H54 (cell line): ENCODE results near the gene CNTNAP2.

Experiments
- DNase-seq: peaks from one replicate; pipeline ENCODE4 v3.0.0; 2011; ENCODE audit warnings: low spot score, mixed read lengths; ENCODE audit not compliant: insufficient read length
- FAIRE-seq: peaks from 3 replicates; lab custom pipeline; 2011; peaks lifted over from hg19 to GRCh38; lab: Jason Lieb, UNC
- POLR2A ChIP-seq: IDR thresholded peaks from 2 replicates; pipeline ENCODE4 v1.6.1; 2011; ENCODE audit warnings: low read depth, mild to moderate bottlenecking, low read length

CNTNAP2 gene

DNA sequence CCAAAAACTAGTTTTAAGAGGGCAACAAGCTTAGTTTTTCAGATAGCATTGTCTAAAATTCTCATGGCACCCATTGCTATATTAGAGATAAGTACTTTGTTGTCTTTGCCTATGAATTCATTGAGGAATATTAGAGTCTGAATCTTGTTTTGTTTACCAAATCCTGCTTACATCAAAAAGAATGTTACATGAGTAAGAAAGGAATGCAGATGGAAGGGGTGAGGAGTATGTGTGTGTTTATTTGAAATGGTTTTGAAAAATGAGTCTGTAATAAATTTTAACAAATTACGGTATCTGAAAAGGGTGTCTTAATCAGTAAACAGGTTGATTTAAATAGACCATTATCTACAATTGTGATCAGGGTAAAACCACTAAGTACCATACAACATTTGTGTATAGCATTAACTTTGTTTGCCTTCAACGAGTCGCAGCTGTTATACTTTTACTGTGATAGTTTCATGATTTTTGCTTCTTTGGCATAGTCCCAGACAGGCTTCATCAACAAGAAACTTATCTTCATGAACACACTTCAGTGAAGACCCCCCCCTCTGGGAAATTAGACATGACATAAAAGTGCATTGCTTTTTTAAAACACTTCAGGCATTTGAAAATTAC, 1290.0 kb downstream of the CNTNAP2 start:
- TF ChIP-seq POLR2A: no peak
- DNase-seq (no peak), FAIRE-seq (no peak)

DNA sequence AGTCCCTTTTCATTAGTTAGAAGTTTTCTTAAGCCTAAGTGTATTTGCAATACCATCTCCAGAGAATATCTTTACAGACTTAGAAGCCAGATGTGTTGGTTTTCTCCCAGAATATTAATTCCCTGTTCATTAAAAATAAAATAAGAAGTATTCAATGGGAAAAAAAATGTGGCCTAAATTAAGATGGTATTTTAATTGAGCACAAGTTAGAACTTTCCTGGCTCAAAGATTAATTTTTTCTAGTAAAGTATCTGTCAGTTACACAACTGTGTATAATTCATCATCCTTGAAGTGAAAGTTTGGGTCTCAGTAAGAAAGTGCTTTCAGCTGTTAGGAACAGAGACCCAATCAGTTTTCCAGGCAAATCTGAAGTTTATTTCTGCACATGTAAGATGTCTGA, 1294.5 kb downstream of the CNTNAP2 start:
- DNase-seq: no peak
- no peak for FAIRE-seq
- no peak for TF ChIP-seq POLR2A

DNA sequence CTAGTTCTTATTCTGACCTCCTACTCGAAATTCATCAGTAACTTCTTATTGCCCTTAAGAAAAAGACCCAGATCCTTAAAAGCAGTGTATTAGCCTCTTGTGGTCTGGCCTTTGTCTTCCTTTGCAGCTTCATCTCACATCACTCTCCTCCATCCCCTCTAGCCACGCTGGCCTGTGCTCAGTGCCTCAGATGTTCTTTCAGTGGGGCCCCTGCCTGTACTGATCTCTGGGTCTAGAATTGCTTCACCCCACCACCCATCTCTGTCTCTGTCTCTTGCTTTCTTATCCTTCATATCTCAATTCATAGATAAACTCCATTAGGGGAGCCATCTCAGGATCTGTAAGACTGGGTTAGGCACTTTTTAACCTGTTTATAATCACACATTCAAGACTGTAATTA, 1295.5 kb downstream of the CNTNAP2 start:
- no peak for FAIRE-seq
- no peak for TF ChIP-seq POLR2A
- no peak for DNase-seq

DNA sequence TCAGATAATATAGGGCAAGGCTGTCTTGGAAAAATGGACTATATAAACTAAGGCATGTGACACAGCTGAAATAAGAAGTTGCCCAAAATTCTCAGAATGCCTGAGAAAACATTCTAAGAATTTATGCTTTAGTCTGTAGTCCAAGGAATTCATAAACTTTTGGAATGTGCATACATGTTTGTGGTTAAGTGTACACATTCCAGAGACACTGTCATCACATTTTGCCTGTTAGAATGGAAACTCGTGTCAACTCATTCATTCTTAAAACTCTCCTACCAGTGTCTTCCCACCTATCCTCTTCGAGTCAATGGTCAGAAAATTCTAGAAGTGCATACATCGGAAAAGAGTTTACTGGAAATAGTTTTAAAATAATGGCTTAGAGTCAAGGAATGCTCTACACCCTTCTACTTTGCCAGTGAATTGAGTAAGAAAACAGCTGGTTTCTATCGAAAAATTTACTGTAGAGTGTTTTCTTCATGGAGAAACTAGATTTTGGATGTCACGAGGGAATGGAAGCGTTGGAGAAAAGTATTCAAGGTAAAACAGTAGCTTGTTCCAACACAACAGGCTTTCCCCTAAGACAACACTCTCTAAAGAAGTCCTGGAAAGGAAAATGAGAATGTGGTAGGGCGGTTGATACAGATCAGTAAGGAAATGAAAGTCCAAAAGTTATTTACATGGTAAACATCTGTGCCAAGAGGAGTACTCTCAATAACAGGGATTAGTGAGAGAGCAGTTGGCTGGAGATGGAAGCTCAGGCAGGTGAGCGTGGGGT, 1296.4 kb downstream of the CNTNAP2 start:
- FAIRE-seq: peak; percentile 15
- TF ChIP-seq POLR2A: no peak
- DNase-seq: peak; percentile 16

DNA sequence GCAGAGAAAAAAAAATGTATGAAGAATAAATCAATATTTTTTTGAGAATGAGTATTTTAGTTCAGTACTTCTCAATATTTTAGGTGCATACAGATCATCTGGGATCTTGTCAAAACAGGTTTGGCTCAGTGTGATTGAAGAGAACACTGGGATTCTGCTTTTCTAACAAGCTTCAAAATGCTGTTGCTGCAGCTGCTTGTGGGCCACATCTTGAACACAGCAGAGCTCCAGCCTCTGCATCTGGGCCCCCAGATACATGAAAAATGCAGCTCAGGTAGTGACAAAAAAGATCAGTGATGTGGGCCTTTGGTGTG, 1296.9 kb downstream of the CNTNAP2 start:
- DNase-seq: no peak
- no peak for FAIRE-seq
- no peak for TF ChIP-seq POLR2A

DNA sequence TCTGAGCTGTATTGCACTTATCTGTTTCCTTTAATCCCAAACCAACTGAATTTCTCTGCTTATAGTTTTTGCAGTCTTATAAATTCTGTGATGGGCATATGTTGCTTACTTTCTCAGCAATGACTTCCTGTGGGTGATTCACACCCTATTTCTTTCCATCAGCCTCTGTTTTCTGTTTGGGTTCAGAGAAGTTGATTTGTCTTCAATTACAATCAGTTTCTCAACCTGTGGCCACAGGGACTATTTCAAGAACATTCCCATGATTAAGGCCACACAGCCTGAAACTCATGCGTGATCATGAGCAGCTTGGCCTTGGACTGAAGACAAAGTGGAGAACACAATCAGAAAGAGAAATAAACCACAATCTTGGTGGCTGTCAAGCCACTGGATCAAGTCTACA, 1299.4 kb downstream of the CNTNAP2 start:
- no peak for TF ChIP-seq POLR2A
- FAIRE-seq: no peak
- DNase-seq: no peak

DNA sequence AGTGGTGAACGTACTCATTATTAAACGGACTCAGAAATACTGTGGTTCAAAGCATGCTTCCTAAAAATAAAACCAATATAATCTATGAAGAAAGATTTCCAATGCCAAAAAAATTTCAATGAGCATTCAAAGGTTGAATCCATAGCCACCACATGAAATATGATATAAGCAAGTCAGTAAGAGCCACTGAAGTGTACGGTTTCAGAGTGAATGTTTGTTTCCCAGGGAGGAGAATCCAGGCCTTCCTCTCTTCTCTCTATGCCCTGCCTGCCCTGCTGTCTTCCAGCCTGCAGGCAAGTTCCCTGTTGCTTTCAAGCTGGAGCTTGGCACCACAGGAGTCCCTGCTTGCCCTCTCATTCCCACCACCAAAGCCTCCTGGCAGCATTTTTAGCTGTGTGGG, 1302.4 kb downstream of the CNTNAP2 start:
- DNase-seq (no peak), FAIRE-seq (no peak)
- no peak for TF ChIP-seq POLR2A

DNA sequence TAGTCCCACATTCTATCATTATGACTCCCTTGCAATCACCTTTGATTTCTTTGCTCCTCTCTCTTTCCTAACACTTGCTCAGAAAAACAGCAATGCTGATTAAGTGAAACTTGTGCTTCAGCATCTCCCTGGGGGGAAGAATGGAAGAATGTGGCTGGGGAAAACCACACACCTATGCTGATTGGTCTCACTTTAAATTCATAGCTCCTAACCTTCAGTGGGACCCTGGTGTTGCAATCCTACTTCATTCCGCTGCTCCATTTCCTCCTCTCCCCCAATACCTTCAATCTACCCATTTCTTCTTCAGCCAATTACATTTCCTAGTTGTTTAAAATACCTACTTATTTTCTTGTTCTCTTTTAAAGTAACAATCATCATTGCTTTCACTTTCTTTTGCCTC, 1307.3 kb downstream of the CNTNAP2 start:
- DNase-seq (no peak), FAIRE-seq (no peak)
- no peak for TF ChIP-seq POLR2A

DNA sequence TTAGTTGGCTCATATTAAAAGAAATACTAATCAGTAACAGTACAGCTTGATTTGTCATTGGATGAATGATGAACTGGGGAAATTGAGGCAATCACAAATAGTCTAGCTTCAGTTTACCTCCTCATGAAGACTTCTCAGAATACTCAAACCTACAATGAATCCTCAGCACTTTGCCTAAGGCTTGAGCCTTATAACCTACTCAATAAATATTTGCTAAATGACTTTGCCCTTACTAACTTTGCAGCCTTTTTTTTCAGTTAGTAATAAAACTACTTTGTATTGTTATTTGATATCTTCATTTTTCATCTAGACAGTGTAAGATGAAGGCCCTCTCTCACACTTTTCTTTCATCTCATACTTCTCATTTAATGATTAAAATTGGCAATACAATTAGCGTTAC, 1311.5 kb downstream of the CNTNAP2 start:
- TF ChIP-seq POLR2A: no peak
- FAIRE-seq (no peak), DNase-seq (no peak)

DNA sequence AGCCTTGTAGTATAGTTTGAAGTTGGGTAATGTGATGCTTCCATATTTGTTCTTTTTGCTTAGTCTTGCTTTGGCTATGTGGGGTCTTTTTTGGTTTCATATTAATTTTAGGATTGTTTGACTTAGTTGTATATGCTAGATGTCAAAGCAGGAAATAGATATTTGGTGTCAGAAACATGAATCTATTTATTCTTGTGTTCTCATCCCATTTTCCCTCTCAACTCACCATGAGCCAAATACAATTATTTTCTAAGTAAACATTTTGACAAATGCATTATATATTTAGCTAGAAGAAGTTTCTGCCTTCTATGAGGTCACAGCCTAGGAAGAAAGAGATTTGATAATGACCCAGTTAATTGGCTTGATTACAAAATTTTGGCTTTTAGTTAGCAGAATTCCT, 1313.4 kb downstream of the CNTNAP2 start:
- DNase-seq (no peak), FAIRE-seq (no peak)
- no peak for TF ChIP-seq POLR2A

DNA sequence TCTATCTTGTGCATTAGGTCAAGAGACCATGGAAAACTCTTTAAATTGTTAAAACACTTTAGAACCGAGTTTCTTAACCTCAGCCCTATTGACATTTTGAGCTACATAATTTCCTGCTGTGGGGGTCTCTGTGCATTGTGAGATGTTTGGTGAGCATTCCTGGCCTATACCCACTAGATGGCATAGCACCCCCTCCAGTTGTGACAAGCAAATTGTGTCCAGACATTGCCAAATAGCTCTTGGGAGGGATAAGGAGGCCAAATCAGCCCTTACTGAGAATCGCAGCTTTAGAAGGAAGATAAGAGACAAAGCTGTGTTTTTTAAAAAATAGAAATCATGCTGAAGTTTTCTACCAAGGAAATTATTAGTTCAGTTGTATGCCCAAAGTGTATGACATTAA, 1315.5 kb downstream of the CNTNAP2 start:
- DNase-seq (no peak), FAIRE-seq (peak; percentile 30)
- no peak for TF ChIP-seq POLR2A

DNA sequence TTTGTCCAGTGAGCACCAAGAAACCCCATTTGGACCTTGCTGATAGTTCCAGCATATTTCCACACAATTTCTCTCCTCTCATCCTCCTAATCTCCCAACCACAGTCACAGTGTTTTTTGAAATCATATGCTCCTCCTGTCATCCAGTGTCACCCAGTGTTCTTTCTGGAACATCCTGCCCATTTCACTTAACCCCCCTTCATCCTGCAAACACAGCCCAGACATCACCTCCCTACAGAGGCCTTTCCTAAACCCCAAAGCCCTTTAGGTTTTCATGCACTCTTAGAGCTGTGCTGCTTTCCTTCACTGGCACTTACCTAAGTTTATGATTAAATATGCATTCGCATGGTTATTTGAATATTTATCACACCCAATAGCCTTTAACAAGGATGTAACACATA, 1316.0 kb downstream of the CNTNAP2 start:
- TF ChIP-seq POLR2A: no peak
- no peak for FAIRE-seq
- no peak for DNase-seq

DNA sequence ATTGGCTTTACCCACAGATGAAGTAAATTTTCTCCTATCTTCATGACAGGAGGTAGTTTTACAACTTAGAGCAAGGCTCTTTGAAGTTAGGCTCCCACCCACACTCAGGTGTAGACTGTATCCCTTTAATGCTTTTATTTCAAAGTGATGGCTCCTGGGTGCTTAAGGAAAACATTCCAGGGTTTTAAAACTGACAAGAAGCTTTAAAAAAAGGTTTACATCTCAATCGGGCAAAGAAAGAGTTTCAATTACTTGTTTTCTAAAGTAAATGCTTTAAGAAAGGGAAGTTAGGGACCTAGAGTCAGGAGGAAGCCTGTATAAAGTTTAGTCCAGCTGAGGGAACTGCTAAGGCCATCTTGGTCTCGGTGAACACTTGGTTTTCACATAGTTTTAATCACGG, 1320.1 kb downstream of the CNTNAP2 start:
- TF ChIP-seq POLR2A: no peak
- no peak for DNase-seq
- no peak for FAIRE-seq

DNA sequence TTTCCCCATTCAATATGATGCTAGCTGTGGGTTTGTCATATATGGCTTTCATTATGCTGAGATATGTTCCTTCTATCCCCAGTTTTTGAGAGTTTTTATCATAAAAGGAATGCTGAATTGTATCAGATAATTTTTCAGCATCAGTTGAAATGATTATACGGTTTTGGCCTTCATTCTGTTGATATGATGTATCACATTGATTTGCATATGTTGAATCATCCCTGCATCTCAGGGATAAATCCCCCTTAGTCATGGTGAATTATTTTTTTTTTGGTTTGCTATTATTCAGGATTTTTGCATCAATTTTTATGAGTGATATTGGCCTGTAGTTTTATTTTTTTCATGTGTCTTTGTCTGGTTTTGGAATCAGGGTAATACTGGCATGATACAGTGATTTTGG, 1321.6 kb downstream of the CNTNAP2 start:
- no peak for FAIRE-seq
- TF ChIP-seq POLR2A: no peak
- DNase-seq: no peak

DNA sequence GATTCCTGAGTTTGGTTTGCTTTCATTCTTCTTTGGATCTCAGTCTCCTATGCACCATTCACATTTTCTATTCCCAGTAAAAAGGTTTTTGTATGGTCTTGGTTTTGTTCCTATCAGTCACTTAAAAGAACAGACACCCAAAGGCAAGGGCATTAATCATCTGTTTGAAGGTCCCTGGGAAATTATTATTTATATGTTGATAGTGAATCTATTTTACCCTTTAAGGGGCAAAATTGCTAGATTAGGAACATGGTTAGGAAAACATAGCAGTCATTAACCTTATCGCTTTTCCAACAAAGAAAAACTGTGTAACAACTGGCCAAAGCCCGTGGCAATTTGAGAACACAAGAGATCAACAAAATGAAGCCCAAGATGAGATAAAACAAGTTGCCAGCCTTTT, 1327.3 kb downstream of the CNTNAP2 start:
- no peak for TF ChIP-seq POLR2A
- DNase-seq (no peak), FAIRE-seq (no peak)
